ENCODE measurements around the gene CD244.
"Not testable (repeated sequence)": the region's sequence is repeated elsewhere in the genome, so short reads cannot be mapped to it uniquely, and the experiment has no call there.

Gene CD244

GRCh38 chr1:160789051-160789701 is 73.5 kb downstream of the CD244 start:
- no peak for DNase-seq (ENCODE audit: low read depth)
- TF ChIP-seq, protein P1, sequence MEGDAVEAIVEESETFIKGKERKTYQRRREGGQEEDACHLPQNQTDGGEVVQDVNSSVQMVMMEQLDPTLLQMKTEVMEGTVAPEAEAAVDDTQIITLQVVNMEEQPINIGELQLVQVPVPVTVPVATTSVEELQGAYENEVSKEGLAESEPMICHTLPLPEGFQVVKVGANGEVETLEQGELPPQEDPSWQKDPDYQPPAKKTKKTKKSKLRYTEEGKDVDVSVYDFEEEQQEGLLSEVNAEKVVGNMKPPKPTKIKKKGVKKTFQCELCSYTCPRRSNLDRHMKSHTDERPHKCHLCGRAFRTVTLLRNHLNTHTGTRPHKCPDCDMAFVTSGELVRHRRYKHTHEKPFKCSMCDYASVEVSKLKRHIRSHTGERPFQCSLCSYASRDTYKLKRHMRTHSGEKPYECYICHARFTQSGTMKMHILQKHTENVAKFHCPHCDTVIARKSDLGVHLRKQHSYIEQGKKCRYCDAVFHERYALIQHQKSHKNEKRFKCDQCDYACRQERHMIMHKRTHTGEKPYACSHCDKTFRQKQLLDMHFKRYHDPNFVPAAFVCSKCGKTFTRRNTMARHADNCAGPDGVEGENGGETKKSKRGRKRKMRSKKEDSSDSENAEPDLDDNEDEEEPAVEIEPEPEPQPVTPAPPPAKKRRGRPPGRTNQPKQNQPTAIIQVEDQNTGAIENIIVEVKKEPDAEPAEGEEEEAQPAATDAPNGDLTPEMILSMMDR (IDR thresholded peaks at IDR 0.05; ENCODE audit: insufficient read depth, low read depth, low read length, missing control alignments) = no peak
- peak overlapping the region; percentile 12; the same call in 1 of the 2 replicates for H3K4me3 ChIP-seq (ENCODE audit: low read depth, low read length)

DNA sequence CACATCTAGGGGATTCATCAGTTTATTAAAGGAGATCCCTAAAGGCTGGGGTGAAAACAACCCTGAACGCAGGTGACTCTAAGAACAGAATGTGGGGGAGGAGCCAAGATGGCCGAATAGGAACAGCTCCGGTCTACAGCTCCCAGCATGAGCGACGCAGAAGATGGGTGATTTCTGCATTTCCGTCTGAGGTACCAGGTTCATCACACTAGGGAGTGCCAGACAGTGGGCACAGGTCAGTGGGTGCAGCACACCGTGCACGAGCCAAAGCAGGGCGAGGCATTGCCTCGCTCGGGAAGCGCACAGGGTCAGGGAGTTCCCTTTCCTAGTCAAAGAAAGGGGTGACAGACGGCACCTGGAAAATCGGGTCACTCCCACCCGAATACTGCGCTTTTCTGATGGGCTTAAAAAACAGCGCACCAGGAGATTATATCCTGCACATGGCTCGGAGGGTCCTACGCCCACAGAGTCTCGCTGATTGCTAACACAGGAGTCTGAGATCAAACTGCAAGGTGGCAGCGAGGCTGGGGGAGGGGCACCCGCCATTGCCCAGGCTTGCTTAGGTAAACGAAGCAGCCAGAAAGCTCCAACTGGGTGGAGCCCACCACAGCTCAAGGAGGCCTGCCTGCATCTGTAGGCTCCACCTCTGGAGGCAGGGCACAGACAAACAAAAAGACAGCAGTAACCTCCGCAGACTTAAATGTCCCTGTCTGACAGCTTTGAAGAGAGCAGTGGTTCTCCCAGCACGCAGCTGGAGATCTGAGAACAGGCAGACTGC is 79.5 kb downstream of the CD244 start:
- H3K4me3 ChIP-seq (ENCODE audit: low read depth, low read length); DNase-seq (ENCODE audit: low read depth): not testable (repeated sequence)

- no peak overlapping the region for H3K4me3 ChIP-seq (ENCODE audit: low read depth, low read length)
- TF ChIP-seq, protein P1 (IDR thresholded peaks at IDR 0.05; ENCODE audit: insufficient read depth, low read depth, low read length, missing control alignments) = no peak
- peak; percentile 88 for DNase-seq (ENCODE audit: low read depth)
Measured at GRCh38 chr1:160781914-160782689, 80.6 kb downstream of the CD244 start.

DNA sequence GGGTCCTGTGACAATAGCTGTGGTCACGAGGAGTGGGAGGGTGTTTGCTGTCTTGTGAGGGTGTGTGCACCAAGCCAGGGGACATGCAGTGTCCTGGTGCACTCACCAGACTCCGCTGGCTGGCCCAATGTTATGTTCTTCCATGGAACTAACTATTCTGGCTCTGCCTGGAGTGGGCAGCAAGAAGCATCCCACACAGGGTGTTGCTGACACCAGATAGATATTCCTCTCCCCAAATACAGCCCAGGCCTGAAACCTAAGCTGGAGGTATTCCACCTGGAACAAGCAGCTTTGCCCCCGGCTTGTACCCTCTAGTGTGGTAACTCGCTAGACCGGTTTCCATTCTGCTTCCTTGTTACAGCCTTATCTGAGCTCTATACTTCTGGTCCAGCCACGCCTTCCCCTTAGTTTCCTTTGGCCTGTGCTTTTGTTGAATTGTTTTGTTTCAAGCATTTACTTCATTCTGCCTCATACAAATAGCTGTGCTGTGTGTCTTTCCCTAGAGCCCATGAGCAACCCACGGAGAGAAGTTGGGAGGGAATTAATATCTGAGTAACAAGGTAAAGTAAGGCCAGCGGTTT is 81.4 kb downstream of the CD244 start:
- TF ChIP-seq, protein P1 (IDR thresholded peaks at IDR 0.05; ENCODE audit: insufficient read depth, low read depth, low read length, missing control alignments) = no peak
- no peak for DNase-seq (ENCODE audit: low read depth)
- no peak overlapping the region for H3K4me3 ChIP-seq (ENCODE audit: low read depth, low read length)

GRCh38 chr1:160780398-160780755 is 82.3 kb downstream of the CD244 start:
- H3K4me3 ChIP-seq (ENCODE audit: low read depth, low read length) = no peak overlapping the region
- TF ChIP-seq, protein P1 (IDR thresholded peaks at IDR 0.05; ENCODE audit: insufficient read depth, low read depth, low read length, missing control alignments) = no peak
- no peak for DNase-seq (ENCODE audit: low read depth)
